HepG2 (cell line): ENCODE results near the gene AGAP1. TPM values are rescaled to one million over a fixed set of nuclear protein-coding genes. Genes with fewer than 3 reads are reported as not detected.
A peak's percentile ranks its signal among the peaks of the same experiment; 100 is the strongest.

Source experiments
- FOXC1 ChIP-seq: sonication (generic); formaldehyde crosslinking; IDR thresholded peaks from 2 replicates; pipeline ENCODE4 v1.8.0; 2022; ENCODE audit warnings: mild to moderate bottlenecking, missing genetic modification reagents, borderline replicate concordance
- GLMP ChIP-seq: sonication (generic); formaldehyde crosslinking; IDR thresholded peaks from 2 replicates; pipeline ENCODE4 v1.9.0; 2021; ENCODE audit warnings: missing genetic modification reagents, mild to moderate bottlenecking, borderline replicate concordance
- HNRNPK ChIP-seq: fragments of 200-400 bp; formaldehyde crosslinking; IDR thresholded peaks from 2 replicates; pipeline ENCODE4 v1.6.1; 2018; ENCODE audit warnings: low read length, low read depth, moderate library complexity, mild to moderate bottlenecking; ENCODE audit not compliant: poor library complexity, severe bottlenecking
- IRF2 ChIP-seq: IDR thresholded peaks from 2 replicates; pipeline ENCODE4 v1.6.1; 2018; ENCODE audit warnings: missing genetic modification reagents, missing compliant biosample characterization
- ISX ChIP-seq: sonication (generic); formaldehyde crosslinking; conservative IDR thresholded peaks from 2 replicates; pipeline ENCODE4 v1.5.0; 2020; ENCODE audit warnings: missing genetic modification reagents
- KLF12 ChIP-seq: sonication (generic); formaldehyde crosslinking; IDR thresholded peaks from 2 replicates; pipeline ENCODE4 v1.4.0; 2020; ENCODE audit warnings: missing genetic modification reagents, borderline replicate concordance
- MTF1 ChIP-seq: sonication (generic); formaldehyde crosslinking; IDR thresholded peaks from 2 replicates; pipeline ENCODE4 v1.5.0; 2020; ENCODE audit warnings: missing genetic modification reagents
- MXI1 ChIP-seq: IDR thresholded peaks from 3 replicates; pipeline ENCODE4 v1.6.1; 2012; ENCODE audit warnings: low read depth, low read length, inconsistent platforms, borderline replicate concordance
- MZF1 ChIP-seq: sonication (generic); formaldehyde crosslinking; IDR thresholded peaks from 2 replicates; pipeline ENCODE4 v1.8.1; 2023; ENCODE audit warnings: mild to moderate bottlenecking, missing genetic modification reagents, borderline replicate concordance
- NRL ChIP-seq: sonication (generic); formaldehyde crosslinking; IDR thresholded peaks from 2 replicates; pipeline ENCODE4 v1.5.0; 2020; ENCODE audit warnings: missing genetic modification reagents, mild to moderate bottlenecking, moderate library complexity, borderline replicate concordance
- PRMT3 ChIP-seq: sonication (generic); formaldehyde crosslinking; IDR thresholded peaks from 2 replicates; pipeline ENCODE4 v1.8.1; 2022; ENCODE audit warnings: low read depth, mild to moderate bottlenecking, moderate library complexity, missing genetic modification reagents, borderline replicate concordance
- RARA ChIP-seq: IDR thresholded peaks from 2 replicates; pipeline ENCODE4 v1.6.1; 2016; ENCODE audit warnings: missing genetic modification reagents, missing compliant biosample characterization
- REPIN1 ChIP-seq: sonication (generic); formaldehyde crosslinking; IDR thresholded peaks from 2 replicates; pipeline ENCODE4 v1.8.0; 2022; ENCODE audit warnings: missing genetic modification reagents, low read depth, mild to moderate bottlenecking, borderline replicate concordance
- SALL1 ChIP-seq: sonication (generic); formaldehyde crosslinking; IDR thresholded peaks from 2 replicates; pipeline ENCODE4 v1.8.0; 2022; ENCODE audit warnings: mild to moderate bottlenecking, missing genetic modification reagents
- SOX13 ChIP-seq, 3 experiments: fragments of 450-650 bp in 1 of 3; sonication (generic) in 1 of 3; formaldehyde crosslinking in 1 of 3; IDR thresholded peaks in 2 of 3; conservative IDR thresholded peaks in 1 of 3; 2 replicates each; pipeline versions ENCODE4 v1.5.0 to v1.6.1; 2016 to 2020; ENCODE audit warnings: antibody characterized with exemption in 1 of 3, mild to moderate bottlenecking in 1 of 3, missing compliant biosample characterization in 1 of 3, missing genetic modification reagents in 1 of 3, moderate library complexity in 1 of 3
- SOX5 ChIP-seq: IDR thresholded peaks from 2 replicates; pipeline ENCODE4 v1.6.1; 2016; ENCODE audit warnings: borderline replicate concordance
- SRY ChIP-seq: sonication (generic); formaldehyde crosslinking; IDR thresholded peaks from 2 replicates; pipeline ENCODE4 v1.8.0; 2022; ENCODE audit warnings: mild to moderate bottlenecking, missing genetic modification reagents
- ZBTB7A ChIP-seq: sonication (generic); formaldehyde crosslinking; IDR thresholded peaks from 2 replicates; pipeline ENCODE4 v1.8.0; 2022; ENCODE audit warnings: mild to moderate bottlenecking, missing genetic modification reagents
- ZC3H4 ChIP-seq: sonication (generic); formaldehyde crosslinking; IDR thresholded peaks from 2 replicates; pipeline ENCODE4 v1.4.0; 2020; ENCODE audit warnings: missing genetic modification reagents, borderline replicate concordance
- ZFAT ChIP-seq: sonication (generic); formaldehyde crosslinking; conservative IDR thresholded peaks from 2 replicates; pipeline ENCODE4 v1.8.1; 2023; ENCODE audit warnings: missing genetic modification reagents, inconsistent platforms
- ZNF101 ChIP-seq: sonication (generic); formaldehyde crosslinking; IDR thresholded peaks from 2 replicates; pipeline ENCODE4 v1.4.0; 2020; ENCODE audit warnings: mild to moderate bottlenecking, low read depth, missing genetic modification reagents, borderline replicate concordance
- ZNF230 ChIP-seq: sonication (generic); formaldehyde crosslinking; IDR thresholded peaks from 2 replicates; pipeline ENCODE4 v1.4.0; 2020; ENCODE audit warnings: mild to moderate bottlenecking, missing genetic modification reagents
- ZNF382 ChIP-seq: sonication (generic); formaldehyde crosslinking; IDR thresholded peaks from 2 replicates; pipeline ENCODE4 v1.5.0; 2020; ENCODE audit warnings: missing genetic modification reagents, mild to moderate bottlenecking, borderline replicate concordance
- ZNF737 ChIP-seq: sonication (generic); formaldehyde crosslinking; IDR thresholded peaks from 2 replicates; pipeline ENCODE4 v1.5.0; 2020; ENCODE audit warnings: missing genetic modification reagents, mild to moderate bottlenecking, borderline replicate concordance
- ZSCAN21 ChIP-seq: sonication (generic); formaldehyde crosslinking; IDR thresholded peaks from 2 replicates; pipeline ENCODE4 v1.8.0; 2022; ENCODE audit warnings: mild to moderate bottlenecking, missing genetic modification reagents, moderate library complexity, borderline replicate concordance
- polyA plus RNA-seq, 8 experiments: library from polyadenylated mRNA; depleted of rRNA in 3 of 8; stranded (reverse) in 7 of 8; unstranded in 1 of 8; fragments of >200 nt; fragmentation: Illumina TruSeq in 4 of 8; extraction: Trizol in 4 of 8; gene quantifications; 2 replicates each; pipeline versions ENCODE4 v1.2.1 to v1.2.3, GENCODE V29; 2011 to 2016; ENCODE audit warnings: low read depth in 4 of 8, missing spikeins in 1 of 8, mixed read lengths in 1 of 8; ENCODE audit not compliant: insufficient read depth in 1 of 8
- total RNA-seq, 5 experiments: library from RNA; depleted of rRNA; stranded (reverse); fragments of >200 nt; fragmentation: Illumina TruSeq; extraction: Trizol; gene quantifications; 2 replicates each; pipeline ENCODE4 v1.2.3, GENCODE V29; 2016; ENCODE audit warnings: low read depth in 1 of 5
- TF ChIP-seq, protein P1 (sequence below): sonication (generic); formaldehyde crosslinking; IDR thresholded peaks from 2 replicates; pipeline ENCODE4 v1.5.1; 2020; ENCODE audit warnings: mild to moderate bottlenecking, missing genetic modification reagents, moderate library complexity
- TF ChIP-seq, protein P2 (sequence below): sonication (generic); formaldehyde crosslinking; IDR thresholded peaks from 2 replicates; pipeline ENCODE4 v1.4.0; 2020; ENCODE audit warnings: missing genetic modification reagents; ENCODE audit errors: not compliant biosample characterization

Gene AGAP1
- total and polyA plus RNA-seq, 2 of the 13 experiments (the other 11 are each of a cell fraction or from before 2014, with no cell fraction given) = 21.2 to 32.7 TPM

GRCh38 chr2:235580426-235581157, 86.7 kb downstream of the AGAP1 start (continued):
- TF ChIP-seq SALL1 (CRISPR knock-in tag) (0 out of 2 replicates have a peak, but pooled peaks have one; percentile 25), ZNF101 (CRISPR knock-in tag) (no peak), ZFAT (CRISPR knock-in tag) (no peak), SOX5 (peak; percentile 50; the same call in 1 of the 2 replicates), PRMT3 (CRISPR knock-in tag) (no peak), GLMP (CRISPR knock-in tag) (no peak), ZBTB7A (CRISPR knock-in tag) (no peak), ZNF382 (no peak), RARA (CRISPR knock-in tag) (peak; percentile 61), ZNF737 (CRISPR knock-in tag) (no peak), ISX (CRISPR knock-in tag) (no peak), MTF1 (CRISPR knock-in tag) (no peak), SRY (CRISPR knock-in tag) (no peak), KLF12 (CRISPR knock-in tag) (no peak), ZNF230 (CRISPR knock-in tag) (no peak), SOX13 (IDR thresholded peaks at IDR 0.05) (no peak), SOX13 (CRISPR knock-in tag; conservative IDR thresholded peaks at IDR 0.05 in 1 of 2, IDR thresholded peaks at IDR 0.05 in 1 of 2) (peak in 1 of 2 experiments; percentile 75; a peak in 2 of 4 replicates), HNRNPK (no peak), REPIN1 (CRISPR knock-in tag) (no peak), IRF2 (CRISPR knock-in tag) (0 out of 2 replicates have a peak, but pooled peaks have one; percentile 25), NRL (CRISPR knock-in tag) (no peak), FOXC1 (no peak), ZSCAN21 (CRISPR knock-in tag) (no peak), MZF1 (no peak), ZC3H4 (CRISPR knock-in tag) (no peak), MXI1 (no peak)
- TF ChIP-seq, protein P1, sequence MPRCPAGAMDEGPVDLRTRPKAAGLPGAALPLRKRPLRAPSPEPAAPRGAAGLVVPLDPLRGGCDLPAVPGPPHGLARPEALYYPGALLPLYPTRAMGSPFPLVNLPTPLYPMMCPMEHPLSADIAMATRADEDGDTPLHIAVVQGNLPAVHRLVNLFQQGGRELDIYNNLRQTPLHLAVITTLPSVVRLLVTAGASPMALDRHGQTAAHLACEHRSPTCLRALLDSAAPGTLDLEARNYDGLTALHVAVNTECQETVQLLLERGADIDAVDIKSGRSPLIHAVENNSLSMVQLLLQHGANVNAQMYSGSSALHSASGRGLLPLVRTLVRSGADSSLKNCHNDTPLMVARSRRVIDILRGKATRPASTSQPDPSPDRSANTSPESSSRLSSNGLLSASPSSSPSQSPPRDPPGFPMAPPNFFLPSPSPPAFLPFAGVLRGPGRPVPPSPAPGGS = no peak
- TF ChIP-seq, protein P2, sequence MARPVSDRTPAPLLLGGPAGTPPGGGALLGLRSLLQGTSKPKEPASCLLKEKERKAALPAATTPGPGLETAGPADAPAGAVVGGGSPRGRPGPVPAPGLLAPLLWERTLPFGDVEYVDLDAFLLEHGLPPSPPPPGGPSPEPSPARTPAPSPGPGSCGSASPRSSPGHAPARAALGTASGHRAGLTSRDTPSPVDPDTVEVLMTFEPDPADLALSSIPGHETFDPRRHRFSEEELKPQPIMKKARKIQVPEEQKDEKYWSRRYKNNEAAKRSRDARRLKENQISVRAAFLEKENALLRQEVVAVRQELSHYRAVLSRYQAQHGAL (CRISPR knock-in tag) = no peak
